H1 (cell line): ENCODE results near the gene THADA. TPM values are rescaled to one million over a fixed set of nuclear protein-coding genes. Genes with fewer than 3 reads are reported as not detected.

ENCODE experiments used
- POLR2AphosphoS5 ChIP-seq: IDR thresholded peaks from 2 replicates; pipeline ENCODE4 v1.6.1; 2011; ENCODE audit warnings: low read depth, low read length
- SIN3A ChIP-seq, 2 experiments: IDR thresholded peaks in 1 of 2; conservative IDR thresholded peaks in 1 of 2; 2 replicates each; pipeline ENCODE4 v1.6.1; 2011 to 2012; ENCODE audit warnings: low read length in 2 of 2, improper control_type of control experiment in 1 of 2, low read depth in 1 of 2, mild to moderate bottlenecking in 1 of 2
- SIX5 ChIP-seq: IDR thresholded peaks from 2 replicates; pipeline ENCODE4 v1.6.1; 2011; ENCODE audit warnings: mild to moderate bottlenecking, low read depth, low read length
- ZNF274 ChIP-seq: IDR thresholded peaks from 2 replicates; pipeline ENCODE4 v1.7.0; 2012; ENCODE audit warnings: low read length, borderline replicate concordance; ENCODE audit errors: extremely low read depth
- polyA plus RNA-seq, 7 experiments: library from polyadenylated mRNA; depleted of rRNA in 3 of 7; stranded (reverse) in 5 of 7; unstranded in 2 of 7; fragments of >200 nt in 5 of 7; fragments of 200-250 nt in 2 of 7; gene quantifications; 1 replicate in 5 of 7; 2 replicates in 1 of 7; 4 replicates in 1 of 7; pipeline versions ENCODE4 v1.2.1 to v1.2.3, GENCODE V29; 2011 to 2013; ENCODE audit warnings: missing spikeins in 2 of 7, mixed read lengths in 2 of 7
- total RNA-seq: library from RNA; stranded (reverse); fragmentation: NEBNext Ultra II Directional; extraction: Animal tissue kit (Norgen Biotek cat#: 25700); gene quantifications from 2 replicates; pipeline ENCODE4 v1.2.1, GENCODE V29; 2021
- TF ChIP-seq, protein P1 (sequence below): fragments of 300-600 bp; sonication (generic); IDR thresholded peaks from 2 replicates; pipeline ENCODE4 v1.7.1; 2012; ENCODE audit warnings: low read length, moderate library complexity, mild to moderate bottlenecking, inconsistent platforms; ENCODE audit not compliant: insufficient replicate concordance

The THADA gene
- total and polyA plus RNA-seq, 2 of the 8 experiments (the other 6 are each of a cell fraction or from before 2014, with no cell fraction given), result 22.4 to 26.8 TPM

DNA sequence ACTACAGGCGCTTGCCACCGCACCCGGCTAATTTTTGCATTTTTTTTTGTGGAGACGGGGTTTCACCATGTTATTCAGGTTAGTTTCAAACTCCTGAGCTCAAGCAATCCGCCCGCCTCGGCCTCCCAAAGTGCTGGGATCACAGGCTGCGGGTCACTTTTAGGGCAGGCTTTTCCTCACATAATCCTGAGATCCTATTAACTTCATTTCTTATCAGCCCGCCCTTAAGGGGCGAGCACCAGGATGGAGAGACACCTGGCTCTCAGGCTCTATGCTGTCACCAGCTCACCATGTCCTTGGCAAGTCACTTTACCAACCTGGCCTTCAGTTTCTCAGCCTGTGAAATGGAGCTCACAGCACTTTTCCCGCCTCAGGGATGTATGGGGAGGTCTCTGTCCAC lies 392.5 kb downstream of the THADA start (continued):
- TF ChIP-seq SIN3A (conservative IDR thresholded peaks at IDR 0.05 in 1 of 2, IDR thresholded peaks at IDR 0.05 in 1 of 2; ENCODE audit: low read depth in 1 of 2, low read length in 2 of 2) (no peak), ZNF274 (no peak), SIX5 (no peak), POLR2AphosphoS5 (no peak)
- TF ChIP-seq, protein P1, sequence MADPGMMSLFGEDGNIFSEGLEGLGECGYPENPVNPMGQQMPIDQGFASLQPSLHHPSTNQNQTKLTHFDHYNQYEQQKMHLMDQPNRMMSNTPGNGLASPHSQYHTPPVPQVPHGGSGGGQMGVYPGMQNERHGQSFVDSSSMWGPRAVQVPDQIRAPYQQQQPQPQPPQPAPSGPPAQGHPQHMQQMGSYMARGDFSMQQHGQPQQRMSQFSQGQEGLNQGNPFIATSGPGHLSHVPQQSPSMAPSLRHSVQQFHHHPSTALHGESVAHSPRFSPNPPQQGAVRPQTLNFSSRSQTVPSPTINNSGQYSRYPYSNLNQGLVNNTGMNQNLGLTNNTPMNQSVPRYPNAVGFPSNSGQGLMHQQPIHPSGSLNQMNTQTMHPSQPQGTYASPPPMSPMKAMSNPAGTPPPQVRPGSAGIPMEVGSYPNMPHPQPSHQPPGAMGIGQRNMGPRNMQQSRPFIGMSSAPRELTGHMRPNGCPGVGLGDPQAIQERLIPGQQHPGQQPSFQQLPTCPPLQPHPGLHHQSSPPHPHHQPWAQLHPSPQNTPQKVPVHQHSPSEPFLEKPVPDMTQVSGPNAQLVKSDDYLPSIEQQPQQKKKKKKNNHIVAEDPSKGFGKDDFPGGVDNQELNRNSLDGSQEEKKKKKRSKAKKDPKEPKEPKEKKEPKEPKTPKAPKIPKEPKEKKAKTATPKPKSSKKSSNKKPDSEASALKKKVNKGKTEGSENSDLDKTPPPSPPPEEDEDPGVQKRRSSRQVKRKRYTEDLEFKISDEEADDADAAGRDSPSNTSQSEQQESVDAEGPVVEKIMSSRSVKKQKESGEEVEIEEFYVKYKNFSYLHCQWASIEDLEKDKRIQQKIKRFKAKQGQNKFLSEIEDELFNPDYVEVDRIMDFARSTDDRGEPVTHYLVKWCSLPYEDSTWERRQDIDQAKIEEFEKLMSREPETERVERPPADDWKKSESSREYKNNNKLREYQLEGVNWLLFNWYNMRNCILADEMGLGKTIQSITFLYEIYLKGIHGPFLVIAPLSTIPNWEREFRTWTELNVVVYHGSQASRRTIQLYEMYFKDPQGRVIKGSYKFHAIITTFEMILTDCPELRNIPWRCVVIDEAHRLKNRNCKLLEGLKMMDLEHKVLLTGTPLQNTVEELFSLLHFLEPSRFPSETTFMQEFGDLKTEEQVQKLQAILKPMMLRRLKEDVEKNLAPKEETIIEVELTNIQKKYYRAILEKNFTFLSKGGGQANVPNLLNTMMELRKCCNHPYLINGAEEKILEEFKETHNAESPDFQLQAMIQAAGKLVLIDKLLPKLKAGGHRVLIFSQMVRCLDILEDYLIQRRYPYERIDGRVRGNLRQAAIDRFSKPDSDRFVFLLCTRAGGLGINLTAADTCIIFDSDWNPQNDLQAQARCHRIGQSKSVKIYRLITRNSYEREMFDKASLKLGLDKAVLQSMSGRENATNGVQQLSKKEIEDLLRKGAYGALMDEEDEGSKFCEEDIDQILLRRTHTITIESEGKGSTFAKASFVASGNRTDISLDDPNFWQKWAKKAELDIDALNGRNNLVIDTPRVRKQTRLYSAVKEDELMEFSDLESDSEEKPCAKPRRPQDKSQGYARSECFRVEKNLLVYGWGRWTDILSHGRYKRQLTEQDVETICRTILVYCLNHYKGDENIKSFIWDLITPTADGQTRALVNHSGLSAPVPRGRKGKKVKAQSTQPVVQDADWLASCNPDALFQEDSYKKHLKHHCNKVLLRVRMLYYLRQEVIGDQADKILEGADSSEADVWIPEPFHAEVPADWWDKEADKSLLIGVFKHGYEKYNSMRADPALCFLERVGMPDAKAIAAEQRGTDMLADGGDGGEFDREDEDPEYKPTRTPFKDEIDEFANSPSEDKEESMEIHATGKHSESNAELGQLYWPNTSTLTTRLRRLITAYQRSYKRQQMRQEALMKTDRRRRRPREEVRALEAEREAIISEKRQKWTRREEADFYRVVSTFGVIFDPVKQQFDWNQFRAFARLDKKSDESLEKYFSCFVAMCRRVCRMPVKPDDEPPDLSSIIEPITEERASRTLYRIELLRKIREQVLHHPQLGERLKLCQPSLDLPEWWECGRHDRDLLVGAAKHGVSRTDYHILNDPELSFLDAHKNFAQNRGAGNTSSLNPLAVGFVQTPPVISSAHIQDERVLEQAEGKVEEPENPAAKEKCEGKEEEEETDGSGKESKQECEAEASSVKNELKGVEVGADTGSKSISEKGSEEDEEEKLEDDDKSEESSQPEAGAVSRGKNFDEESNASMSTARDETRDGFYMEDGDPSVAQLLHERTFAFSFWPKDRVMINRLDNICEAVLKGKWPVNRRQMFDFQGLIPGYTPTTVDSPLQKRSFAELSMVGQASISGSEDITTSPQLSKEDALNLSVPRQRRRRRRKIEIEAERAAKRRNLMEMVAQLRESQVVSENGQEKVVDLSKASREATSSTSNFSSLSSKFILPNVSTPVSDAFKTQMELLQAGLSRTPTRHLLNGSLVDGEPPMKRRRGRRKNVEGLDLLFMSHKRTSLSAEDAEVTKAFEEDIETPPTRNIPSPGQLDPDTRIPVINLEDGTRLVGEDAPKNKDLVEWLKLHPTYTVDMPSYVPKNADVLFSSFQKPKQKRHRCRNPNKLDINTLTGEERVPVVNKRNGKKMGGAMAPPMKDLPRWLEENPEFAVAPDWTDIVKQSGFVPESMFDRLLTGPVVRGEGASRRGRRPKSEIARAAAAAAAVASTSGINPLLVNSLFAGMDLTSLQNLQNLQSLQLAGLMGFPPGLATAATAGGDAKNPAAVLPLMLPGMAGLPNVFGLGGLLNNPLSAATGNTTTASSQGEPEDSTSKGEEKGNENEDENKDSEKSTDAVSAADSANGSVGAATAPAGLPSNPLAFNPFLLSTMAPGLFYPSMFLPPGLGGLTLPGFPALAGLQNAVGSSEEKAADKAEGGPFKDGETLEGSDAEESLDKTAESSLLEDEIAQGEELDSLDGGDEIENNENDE, result no peak
- TF ChIP-seq, all 59 proteins: peak for 0
